ENCODE data around the gene TMEM204.

TMEM204 gene

DNA sequence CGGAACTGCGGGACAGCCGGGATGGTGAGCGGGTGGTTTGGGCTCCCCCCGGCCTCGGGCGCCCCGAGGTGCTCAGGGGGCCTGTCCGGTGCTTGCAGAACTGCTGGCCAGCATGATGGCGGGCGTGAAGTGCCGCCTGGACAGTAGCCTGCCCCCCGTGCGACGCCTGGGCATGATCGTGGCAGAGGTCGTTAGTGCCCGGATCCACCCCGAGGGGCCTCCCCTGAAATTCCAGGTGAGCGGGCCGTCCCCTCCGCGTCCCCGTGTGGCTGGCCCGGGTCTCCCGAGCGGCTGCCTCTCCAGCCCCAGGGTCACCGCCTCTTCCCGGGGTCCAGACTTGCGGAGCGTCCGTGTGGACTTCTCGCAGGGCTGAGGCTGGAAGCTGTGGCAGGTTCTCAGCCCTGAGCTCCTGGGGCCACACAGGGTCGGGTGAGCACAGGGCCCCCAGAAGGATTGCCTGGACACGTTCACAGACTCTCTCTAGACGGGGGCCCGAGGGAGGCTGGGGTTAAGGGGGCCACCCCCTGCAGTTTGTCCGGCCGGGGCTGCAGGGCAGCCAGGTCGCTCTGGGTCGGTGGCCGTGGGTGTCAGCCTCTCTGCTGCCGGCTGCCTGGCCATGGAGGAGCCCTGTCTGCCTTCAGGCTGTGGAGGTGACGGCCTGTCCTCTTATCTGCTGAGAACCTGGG, 32.9 kb upstream of the TMEM204 start:
- DNase-seq: no peak

DNA sequence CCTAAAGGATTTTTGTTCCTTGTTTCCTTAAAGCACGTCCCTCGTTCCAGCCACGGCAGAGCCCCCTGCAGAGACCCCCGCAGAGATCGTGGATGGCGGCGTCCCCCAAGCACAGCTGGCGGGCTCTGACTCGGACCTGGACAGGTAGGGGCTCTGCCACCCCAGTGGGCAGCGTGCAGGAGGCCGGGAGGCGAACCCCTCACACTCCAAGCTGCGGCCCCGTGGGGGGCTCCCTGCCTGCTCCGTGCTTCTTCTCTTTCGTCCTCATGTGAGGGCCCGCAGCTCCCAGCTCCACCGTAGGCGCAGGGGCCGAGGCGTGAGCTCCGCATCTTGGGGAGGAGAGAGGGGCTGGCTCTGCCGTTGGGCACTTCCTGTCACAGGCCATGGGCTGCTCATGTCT, 31.8 kb upstream of the TMEM204 start:
- DNase-seq: no peak

DNA sequence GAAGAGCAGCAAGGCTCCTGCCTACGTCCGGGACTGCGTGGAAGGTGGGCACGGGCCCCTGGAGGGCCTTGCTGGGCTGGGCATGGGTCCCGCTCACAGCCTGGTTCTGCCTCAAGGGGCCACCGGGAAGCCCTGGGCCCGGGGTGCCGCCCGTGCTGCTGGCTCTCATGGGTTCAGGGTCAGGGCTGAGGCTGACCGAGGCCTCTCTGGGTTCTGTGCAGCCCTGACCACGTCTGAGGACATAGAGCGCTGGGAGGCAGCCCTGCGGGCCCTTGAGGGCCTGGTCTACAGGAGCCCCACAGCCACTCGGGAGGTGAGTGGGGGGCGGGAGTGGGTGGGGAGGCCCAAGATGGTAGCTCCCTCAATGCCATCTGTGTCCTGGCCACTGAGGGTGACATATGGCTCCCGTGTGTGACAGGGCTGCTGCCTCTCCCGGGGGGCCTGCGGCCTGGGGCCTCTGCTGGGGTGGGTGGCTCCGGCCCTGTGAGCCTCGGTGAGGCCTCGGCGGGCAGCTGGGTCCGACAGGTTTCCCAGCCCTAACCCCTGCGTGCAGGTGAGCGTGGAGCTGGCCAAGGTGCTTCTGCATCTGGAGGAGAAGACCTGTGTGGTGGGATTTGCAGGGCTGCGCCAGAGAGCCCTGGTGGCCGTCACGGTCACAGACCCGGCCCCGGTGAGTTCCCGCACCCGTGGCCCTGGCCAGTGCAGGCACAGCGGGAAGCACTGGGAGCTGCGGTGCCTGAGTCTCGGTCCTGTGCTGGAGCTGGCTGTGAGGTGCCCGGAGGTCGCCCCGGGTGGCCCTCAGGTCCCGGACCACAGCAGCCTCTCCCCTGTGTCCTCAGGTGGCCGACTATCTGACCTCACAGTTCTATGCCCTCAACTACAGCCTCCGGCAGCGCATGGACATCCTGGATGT, 31.1 kb upstream of the TMEM204 start:
- DNase-seq: no peak

DNA sequence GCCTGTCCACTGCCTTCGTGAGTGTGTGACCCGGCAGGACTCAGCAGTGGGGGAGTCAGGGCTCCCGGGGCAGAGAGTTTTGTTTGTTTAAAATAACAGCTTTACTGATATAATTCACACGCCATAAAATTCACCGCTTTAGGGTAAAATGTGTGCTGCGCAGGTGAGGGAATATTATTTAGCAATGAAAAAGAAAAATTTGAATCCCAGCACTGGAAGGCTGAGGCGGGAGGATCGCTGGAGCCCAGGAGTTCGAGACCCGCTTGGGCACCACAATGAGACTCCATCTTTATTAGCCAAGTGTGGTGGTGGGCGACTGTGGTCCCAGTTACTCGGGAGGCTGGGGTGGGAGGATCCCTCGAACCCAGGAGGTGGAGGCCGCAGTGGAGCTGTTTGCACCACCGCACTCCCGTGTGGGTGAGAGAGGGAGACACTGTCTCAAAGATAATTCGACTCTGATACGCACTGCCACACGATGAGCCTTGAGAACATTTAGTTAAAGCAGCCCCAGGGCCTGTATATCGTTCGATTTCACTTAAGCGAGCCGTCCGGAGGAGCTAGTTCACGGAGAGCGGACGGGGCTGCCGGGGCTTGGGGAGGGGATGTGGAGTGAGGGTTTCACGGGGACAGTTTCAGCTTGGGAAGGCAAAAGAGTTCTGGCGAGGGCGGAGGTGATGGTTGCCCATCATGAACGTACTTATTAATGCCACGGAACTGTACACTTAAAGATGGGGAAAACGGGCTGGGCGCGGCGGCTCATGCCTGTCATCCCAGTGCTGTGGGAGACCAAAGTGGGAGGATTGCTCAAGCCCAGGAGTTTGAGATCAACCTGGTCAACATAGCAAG, 30.1 kb upstream of the TMEM204 start:
- no peak for DNase-seq

DNA sequence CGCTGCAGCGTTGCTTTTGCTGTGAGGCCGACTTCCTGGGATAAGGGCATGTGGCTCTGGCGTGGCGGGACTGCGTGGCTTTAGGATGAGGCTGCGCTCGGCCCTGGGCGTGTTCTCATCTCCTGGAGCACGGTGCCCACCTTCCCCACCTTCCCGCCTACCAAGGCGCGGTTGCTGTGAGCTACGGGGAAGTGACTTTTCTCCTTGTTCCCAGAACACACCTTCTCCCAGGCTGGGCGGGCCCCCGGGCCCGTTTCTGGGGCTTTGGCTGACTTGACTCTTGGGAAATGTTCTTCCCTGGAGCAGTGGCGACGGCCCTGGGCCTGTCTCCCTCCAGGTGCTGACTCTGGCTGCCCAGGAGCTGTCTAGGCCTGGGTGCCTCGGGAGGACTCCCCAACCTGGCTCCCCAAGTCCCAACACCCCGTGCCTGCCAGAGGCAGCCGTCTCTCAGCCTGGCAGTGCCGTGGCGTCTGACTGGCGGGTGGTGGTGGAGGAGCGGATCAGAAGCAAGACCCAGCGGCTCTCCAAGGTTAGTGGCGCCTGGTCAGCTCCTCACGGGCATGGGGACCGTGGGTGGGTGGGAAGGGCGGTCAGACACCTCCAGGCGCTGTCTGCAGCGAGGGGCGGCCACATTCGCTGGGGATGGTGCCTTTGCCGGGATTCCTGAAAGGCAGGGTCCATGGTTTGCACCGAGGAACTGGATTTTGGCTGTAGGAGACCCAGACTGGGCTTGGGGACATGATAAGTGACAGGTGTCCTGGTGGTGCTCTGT, 28.2 kb upstream of the TMEM204 start:
- no peak for DNase-seq

DNA sequence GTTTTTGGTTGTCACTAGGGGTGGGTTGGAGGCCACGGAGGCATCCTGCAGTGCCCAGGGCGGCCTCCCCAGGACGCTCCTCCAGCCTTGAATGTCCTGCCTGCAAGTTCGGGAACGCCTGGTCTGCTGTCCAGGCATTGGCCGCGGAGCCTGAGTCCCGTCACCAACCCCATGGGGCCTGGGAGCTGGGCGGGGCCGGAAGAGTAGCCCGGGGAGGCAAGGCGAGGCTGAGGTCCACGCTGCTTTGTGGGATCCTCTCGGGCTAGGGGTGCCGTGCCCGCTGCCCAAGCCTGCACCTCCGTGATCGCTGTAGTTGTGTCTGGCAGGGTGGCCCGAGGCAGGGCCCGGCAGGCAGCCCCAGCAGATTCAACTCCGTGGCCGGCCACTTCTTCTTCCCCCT, 27.6 kb upstream of the TMEM204 start:
- DNase-seq: no peak

DNA sequence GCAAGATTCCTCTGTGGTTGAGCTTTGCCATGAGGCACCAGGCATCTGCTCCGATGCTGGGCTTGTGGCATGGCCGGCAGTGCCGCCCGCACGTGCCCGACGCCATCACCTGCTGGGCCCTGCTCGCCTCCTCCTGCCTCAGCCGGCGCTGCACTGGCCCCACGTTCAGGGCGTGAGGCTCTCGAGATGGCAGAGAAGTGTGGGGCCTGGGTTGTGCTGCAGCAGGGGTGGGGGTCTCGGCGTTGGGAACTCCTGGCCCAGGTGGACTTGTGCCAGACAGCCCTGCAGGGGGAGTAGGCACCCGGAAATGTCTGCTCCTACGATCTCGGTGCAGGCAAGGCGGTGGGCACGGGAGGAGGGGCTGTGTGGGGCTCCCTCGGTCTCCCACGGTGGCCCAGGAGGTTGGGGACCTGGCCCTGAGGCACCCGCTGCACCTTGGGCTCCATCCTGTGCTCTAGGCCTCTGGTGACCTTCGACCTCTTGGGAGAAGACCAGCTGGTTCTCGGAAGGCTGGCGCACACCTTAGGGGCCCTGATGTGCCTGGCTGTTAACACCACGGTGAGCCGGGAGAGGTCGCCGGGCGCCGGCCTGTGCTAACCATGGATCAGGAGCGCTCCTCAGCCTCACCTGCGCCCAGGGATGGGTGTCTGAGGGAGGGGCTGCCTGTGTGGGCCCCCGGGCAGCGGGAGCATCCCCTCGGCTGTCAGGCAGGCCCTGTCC, 26.8 kb upstream of the TMEM204 start:
- DNase-seq: no peak

DNA sequence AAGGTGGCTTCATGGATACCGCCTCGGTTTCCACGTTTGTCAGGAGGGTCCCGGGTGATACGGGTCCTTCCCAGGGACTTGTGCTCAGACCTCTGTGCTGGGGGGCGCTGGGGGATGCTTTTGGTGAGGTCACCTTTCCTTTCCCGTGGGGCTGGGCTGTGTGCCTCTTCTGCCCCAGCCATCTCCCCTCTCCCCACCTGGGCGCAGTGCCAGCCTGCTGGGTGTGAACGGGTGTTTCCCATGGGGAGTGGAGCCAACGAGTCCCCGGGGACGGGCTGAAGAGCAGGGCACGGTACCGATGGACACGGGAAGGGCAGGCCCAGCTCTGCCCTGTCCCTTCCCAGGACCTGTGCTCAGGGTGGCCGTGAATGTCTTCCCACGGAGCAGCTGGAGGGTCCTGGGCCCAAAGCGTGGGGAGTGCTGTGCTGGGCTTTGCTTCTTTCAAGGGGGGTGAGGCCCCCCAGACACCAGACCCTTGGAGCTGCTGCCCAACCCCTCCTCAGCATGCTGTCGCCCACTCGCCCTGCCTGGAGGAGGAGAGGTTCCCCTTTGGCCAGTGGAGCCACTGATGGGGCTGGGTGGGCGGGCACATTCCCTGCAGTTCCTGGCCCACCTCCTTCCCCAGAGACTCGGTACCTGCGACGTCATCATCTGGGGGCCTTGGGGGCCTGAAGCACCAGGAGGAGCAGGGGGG, 24.8 kb upstream of the TMEM204 start:
- no peak for DNase-seq

DNA sequence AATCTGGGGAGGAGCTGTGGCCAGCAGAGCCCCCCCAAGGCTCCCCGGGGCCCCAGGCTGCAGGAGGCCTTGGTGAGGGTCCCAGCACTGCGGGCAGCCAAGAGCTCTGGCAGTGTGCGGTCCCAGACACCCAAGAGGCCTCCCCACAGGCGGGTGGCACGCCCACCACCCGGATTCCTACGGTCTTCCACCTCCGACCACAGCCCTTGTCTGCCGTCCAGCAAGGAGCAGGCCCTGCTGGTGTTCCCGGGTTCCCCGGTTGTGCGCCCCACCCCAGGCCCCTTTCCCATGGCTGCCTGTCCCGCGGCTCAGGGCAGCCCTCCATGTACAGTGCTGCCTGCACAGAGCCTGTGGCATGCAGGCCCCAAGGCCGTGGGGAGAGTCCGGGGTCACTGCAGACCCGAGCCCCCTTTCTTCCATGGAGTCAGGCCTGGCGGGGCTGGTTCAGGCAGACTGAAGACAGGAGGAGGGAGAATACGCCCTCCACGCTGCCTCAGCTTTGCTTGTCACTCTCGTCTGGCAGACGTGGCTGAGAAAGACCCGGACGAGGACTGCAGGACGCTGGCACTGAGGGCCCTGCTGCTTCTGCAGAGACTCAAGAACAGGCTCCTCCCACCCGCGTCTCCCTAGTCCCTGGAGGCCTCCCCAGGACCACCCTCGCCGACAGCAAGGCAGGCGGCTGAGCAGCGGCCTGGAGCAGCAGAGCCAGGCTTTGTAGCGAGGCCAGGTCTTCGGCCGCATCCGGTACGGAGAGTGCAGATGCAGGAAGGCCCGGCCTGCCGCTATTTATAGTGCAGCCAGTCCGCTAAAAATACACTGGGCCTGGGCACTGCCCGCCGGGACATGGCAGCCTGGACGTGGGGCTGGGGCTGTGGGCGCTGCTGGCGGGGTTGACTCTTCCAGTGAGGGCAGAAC, 23.9 kb upstream of the TMEM204 start:
- no peak for DNase-seq

DNA sequence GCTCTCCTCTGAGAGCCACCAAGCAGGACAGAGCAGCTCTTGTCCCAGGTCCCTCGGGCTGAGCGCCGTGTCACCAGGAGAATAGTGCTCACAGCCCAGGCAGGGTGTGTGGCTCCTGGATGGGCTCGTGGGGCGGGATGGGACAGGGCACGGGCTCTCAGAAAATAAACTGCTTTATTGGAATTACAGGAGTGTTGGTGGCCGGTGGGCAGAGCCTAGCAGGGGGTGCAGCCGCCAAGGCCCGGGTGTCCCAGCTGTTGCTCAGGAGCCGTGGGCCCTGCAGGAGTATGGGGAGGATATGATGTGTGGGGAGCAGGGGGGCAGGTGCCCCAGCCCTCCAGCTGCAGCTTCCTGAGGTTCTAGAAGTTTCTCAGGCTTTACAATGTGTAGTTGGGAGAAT, 23.2 kb upstream of the TMEM204 start:
- no peak for DNase-seq

DNA sequence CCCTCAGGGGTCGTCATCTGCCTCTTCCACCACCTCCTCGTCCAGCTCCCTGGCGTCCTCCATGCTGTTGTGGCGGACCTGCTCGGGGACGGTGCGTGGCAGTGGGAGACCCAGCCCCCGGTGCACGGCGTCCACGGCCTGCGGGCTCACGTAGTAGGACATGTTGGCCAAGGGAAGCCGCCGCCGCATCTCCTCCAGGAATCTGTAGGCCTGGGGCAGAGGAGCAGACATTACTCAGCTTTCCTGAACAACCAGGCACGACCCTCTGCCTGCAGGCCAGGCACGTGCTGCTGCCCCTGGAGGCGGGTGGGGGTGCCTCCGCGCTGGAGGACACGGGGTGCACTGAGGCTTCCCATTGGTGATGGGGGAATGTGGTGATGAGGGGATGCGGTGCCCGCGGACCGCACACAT, 22.5 kb upstream of the TMEM204 start:
- no peak for DNase-seq

DNA sequence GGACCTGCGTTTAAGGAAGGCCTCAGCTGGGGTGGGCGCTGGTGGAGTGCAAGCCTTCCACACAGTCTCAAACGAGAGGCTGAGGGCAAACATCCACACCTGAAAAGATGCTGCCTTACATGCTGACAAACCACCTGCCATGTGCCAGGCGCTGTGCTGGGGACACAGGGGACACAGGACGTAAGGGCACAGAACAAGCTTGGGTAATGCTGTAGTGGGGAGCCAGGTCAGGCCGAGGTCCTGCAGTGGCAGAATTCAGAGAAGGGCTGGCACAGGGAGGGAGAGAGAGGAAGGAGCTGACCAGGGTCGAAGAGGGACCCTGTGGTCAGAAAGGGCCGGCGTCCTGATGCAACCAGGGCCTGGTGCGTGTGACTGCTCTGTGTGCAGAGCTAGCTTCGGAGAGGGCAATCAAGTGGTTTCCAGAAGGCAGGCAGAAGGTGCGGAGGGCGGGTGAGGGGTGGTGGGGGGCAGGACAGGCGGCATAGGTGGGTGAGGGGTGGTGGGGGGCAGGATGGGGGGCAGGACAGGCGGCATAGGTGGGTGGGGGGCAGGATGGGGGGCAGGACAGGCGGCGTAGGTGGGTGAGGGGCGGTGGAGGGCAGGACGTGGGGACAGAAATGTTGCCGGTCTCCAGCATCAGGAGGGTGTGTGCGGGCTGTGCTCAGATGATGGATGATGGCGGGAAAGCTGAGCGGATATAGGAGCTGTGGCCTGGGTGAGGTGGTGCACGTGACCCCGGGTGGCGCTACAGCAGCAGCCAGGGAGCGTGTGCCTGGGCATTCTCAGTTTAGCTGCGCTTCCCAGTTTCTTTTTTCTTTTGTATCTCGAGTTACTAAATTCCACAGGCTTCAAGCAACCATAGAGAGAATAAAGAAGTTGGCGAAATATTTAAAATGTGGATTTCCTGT, 21.6 kb upstream of the TMEM204 start:
- no peak for DNase-seq

DNA sequence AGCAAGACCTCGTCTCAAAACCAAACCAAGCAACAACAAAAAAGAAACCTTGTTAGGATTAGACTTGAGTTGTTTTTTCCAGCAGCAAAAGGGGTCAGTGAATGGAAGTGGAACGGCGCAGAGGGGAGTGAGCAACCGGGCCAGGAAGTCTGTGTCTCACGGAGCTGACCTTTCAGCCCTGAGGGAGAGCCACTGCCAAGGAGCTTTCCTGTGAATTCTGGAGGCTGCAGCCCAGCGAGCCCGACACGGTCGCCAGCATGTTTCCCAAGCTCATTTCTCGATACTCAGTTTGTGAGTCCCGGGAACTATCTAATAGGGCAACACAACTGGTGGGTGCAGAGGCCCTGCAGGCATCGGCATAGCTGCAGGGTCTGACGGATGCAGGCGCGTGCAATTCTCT, 20.7 kb upstream of the TMEM204 start:
- no peak for DNase-seq

DNA sequence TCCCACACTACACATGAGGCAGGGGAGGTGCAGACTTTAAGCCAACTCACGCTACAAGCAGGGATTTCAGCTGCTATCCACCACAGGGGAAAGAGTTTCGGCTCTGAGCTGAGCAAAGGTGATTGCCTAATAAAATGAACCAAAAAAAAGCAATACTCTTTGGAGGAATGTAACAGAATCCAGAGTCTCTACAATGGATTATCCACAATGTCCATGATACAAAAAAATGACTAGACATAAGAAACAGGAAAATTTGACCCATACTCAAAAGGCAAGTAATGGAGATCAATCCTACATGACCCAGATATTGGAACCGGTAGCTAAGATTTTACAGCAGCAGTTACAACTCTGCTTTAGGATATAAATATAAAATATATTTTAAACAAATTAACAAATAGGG, 19.0 kb upstream of the TMEM204 start:
- no peak for DNase-seq

DNA sequence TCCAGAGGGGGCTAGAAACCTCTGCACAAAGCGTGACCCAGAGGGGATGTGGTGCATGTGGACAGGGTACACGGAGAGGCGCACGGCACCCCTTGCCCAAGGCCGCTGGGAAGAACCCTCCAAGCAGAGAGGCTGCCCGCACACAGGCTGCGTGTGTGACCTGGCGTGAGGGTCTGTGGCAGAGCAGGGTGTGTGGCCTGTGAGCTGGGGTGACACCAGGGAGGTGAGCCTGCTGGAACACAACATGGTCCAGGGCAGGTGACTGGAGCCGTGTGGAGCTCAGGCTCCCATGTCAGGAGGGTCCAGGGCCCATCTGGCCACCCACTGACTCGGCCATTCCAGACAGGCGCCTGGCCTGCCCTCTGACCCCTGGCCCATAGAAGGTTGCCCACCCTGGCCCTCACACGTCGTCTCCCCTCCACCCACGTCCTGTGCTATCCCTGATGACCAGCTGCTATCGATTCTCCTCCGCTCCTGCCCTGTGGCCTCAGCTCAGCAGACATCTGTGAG, 14.8 kb upstream of the TMEM204 start:
- DNase-seq: no peak

DNA sequence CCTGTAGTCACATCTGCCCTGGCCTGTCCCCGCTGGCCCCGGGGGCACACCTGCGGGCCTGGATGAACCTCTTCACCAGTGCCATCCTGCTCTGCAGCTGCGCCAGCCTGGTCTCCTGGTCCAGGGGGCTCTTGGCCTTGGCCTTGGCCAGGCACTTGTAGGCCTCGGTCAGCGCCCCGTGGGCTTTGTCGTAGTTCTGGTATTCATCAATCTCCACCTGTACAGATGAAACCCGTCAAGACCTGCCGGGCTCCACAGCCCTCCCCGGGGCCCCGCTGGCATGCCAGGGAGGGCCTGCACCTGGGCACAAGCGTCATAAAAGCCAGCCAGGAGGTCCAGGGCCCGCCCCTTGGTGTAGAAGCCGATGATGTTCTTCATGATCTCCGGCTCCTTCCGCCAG, 13.6 kb upstream of the TMEM204 start:
- DNase-seq: no peak

DNA sequence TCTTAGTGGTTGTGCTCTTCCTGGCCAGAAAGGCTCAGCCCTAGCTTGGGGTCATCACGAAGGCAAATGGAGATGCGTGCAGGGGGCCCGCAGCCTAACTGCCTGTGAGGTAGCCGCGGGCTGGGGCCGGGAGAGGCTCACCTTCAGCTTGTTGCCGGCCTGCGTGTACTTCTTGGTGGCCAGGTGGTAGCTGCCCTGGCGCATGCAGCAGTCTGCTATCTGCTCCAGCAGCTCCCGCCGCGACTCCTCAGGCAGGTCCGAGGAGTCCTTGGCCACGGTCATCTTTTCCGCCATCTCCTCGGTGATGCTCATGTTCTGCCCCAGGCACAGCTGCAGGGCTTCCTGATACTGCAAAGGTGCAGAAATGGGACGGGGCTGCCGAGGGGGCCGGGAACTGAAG, 13.0 kb upstream of the TMEM204 start:
- DNase-seq: no peak

DNA sequence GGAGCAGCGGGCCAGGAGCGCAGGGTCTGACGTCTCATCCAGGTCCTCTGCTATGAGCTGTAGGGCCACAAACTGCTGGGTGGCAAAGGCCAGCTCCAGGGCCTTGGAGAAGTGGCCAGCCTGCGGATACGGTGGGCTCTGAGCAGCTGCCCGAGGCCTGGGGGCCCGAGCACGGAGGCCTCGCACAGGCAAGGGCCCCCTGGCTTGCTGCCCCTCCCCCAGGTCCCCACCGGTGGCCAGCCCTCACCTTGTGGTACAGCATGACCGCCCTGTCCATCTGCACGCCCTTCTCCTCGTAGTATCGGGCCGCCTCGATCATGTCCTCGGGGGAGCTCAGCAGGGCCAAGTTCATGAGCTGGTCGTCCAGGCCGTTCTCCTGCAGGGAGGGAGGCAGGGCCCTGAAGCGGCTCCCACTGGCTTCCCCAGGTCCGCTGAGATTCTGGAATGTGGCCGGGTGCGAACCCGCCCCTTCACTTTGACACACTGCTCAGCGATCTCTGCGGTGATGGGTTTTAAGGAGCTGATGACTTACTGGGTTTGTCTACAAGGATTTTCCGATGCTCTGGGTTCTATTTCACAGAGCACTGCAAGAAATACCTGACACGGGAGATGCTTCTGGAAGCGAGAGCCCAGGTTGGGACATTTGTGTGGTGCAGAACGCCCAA, 9.8 kb upstream of the TMEM204 start:
- DNase-seq: no peak
